Measurements from ENCODE around the gene SBF2.

GRCh38 chr11:10114593-10115404, 179.2 kb downstream of the SBF2 start:
- TF ChIP-seq CTCF (IDR thresholded peaks at IDR 0.05) (no peak), POLR2A (IDR thresholded peaks at IDR 0.05) (no peak), POLR2AphosphoS5 (IDR thresholded peaks at IDR 0.05) (no peak), EP300 (IDR thresholded peaks at IDR 0.05) (no peak)

All from gastroesophageal sphincter (tissue), 3 donors.